H1 (cell line): ENCODE measurements around the gene WDR1. TPM values are rescaled to one million over a fixed set of nuclear protein-coding genes. Genes with fewer than 3 reads are reported as not detected.

Experiments
- CTCF ChIA-PET: fragments of 300-600 bp; sonication (Branson Sonifier 250); formaldehyde crosslinking; loops from one replicate; lab custom pipeline; 2021; ENCODE audit not compliant: partially characterized antibody; lab: Charles Lee
- POLR2A ChIA-PET: fragments of 300-600 bp; sonication (Branson Sonifier 250); formaldehyde crosslinking; loops from one replicate; lab custom pipeline; 2021; ENCODE audit warnings: inconsistent platforms; ENCODE audit not compliant: partially characterized antibody; lab: Charles Lee
- DNase-seq, 2 experiments: peaks; one replicate each; pipeline versions ENCODE4 v3.0.0 to v3.0.0-alpha.2; 2010 to 2022; ENCODE audit warnings: low spot score in 2 of 2, low read depth in 1 of 2, mixed read lengths in 1 of 2
- FAIRE-seq: peaks from 2 replicates; lab custom pipeline; 2011; peaks lifted over from hg19 to GRCh38; lab: Jason Lieb, UNC
- H2AFZ ChIP-seq: 2 replicates; pipeline ENCODE4 v1.8.1; 2012; ENCODE audit warnings: low read length, inconsistent platforms
- H2AK5ac ChIP-seq: 2 replicates; pipeline ENCODE4 v1.6.1; 2013; ENCODE audit warnings: low read depth, low read length
- H2BK120ac ChIP-seq: replicated peaks from 2 replicates; pipeline ENCODE3; 2013; ENCODE audit warnings: low read depth, low read length, inconsistent platforms
- H2BK12ac ChIP-seq: 2 replicates; pipeline ENCODE4 v1.6.1; 2013; ENCODE audit warnings: low read depth, low read length
- H2BK15ac ChIP-seq: 2 replicates; pipeline ENCODE4 v1.6.1; 2013; ENCODE audit warnings: low read length
- H2BK20ac ChIP-seq: 2 replicates; pipeline ENCODE4 v1.6.1; 2013; ENCODE audit warnings: low read length
- H2BK5ac ChIP-seq: 2 replicates; pipeline ENCODE4 v1.6.1; 2013; ENCODE audit warnings: low read depth, low read length
- H3K14ac ChIP-seq: 2 replicates; pipeline ENCODE4 v1.6.1; 2013; ENCODE audit warnings: inconsistent platforms; ENCODE audit not compliant: insufficient read length
- H3K18ac ChIP-seq: 2 replicates; pipeline ENCODE4 v1.6.1; 2013; ENCODE audit warnings: low read length; ENCODE audit errors: extremely low read depth
- H3K23ac ChIP-seq: 2 replicates; pipeline ENCODE4 v1.6.1; 2013; ENCODE audit warnings: inconsistent platforms; ENCODE audit not compliant: insufficient read length
- H3K23me2 ChIP-seq: 2 replicates; pipeline ENCODE4 v1.6.1; 2013; ENCODE audit warnings: low read depth, low read length
- H3K27ac ChIP-seq: 2 replicates; pipeline ENCODE4 v1.6.1; 2011; ENCODE audit warnings: low read depth, low read length, inconsistent platforms
- H3K27me3 ChIP-seq, 4 experiments: replicated peaks in 1 of 4; 1 replicate in 1 of 4; 2 replicates in 3 of 4; pipeline versions ENCODE4 v1.6.1 to v1.8.1; 2011 to 2013; ENCODE audit warnings: low read length in 3 of 4, mild to moderate bottlenecking in 3 of 4, inconsistent platforms in 2 of 4, mixed read lengths in 2 of 4, moderate library complexity in 1 of 4; ENCODE audit not compliant: control insufficient read depth in 3 of 4, insufficient read depth in 3 of 4; ENCODE audit errors: extremely low read depth in 1 of 4
- H3K36me3 ChIP-seq, 4 experiments: 2 replicates each; pipeline versions ENCODE4 v1.6.1 to v1.8.1; 2011 to 2013; ENCODE audit warnings: mild to moderate bottlenecking in 4 of 4, low read length in 3 of 4, moderate library complexity in 2 of 4, control low read depth in 1 of 4, inconsistent platforms in 1 of 4; ENCODE audit not compliant: insufficient read depth in 4 of 4, control insufficient read depth in 2 of 4
- H3K4ac ChIP-seq: replicated peaks from 2 replicates; pipeline ENCODE3; 2013; ENCODE audit warnings: low read length, low read depth, mixed read lengths, inconsistent platforms; ENCODE audit not compliant: insufficient read length
- H3K4me1 ChIP-seq, 4 experiments: replicated peaks in 1 of 4; 1 replicate in 1 of 4; 2 replicates in 3 of 4; pipeline versions ENCODE4 v1.6.1 to v1.8.1; 2011 to 2013; ENCODE audit warnings: low read length in 3 of 4, inconsistent platforms in 2 of 4, mixed read lengths in 1 of 4; ENCODE audit not compliant: insufficient read depth in 4 of 4, control insufficient read depth in 3 of 4
- H3K4me2 ChIP-seq, 2 experiments: 2 replicates each; pipeline versions ENCODE4 v1.6.1 to v1.8.1; 2011 to 2013; ENCODE audit warnings: low read depth in 2 of 2, low read length in 2 of 2, control low read depth in 1 of 2, inconsistent platforms in 1 of 2, mild to moderate bottlenecking in 1 of 2; ENCODE audit not compliant: insufficient read depth in 1 of 2
- H3K4me3 ChIP-seq, 4 experiments: fragments of 200-600, 300-600 bp in 1 of 4; sonication (generic), shearing (Covaris generic), sonication (Bioruptor Twin) in 1 of 4; 2 replicates each; pipeline versions ENCODE4 v1.5.1 to v1.8.1; 2011 to 2016; ENCODE audit warnings: low read length in 4 of 4, low read depth in 3 of 4, control low read depth in 2 of 4, inconsistent platforms in 2 of 4, mild to moderate bottlenecking in 2 of 4, mixed read lengths in 1 of 4, moderate library complexity in 1 of 4; ENCODE audit not compliant: insufficient read depth in 2 of 4; ENCODE audit errors: extremely low read depth in 1 of 4
- H3K56ac ChIP-seq: replicated peaks from 2 replicates; pipeline ENCODE3; 2013; ENCODE audit warnings: low read depth, mild to moderate bottlenecking, mixed read lengths, low read length, inconsistent platforms; ENCODE audit not compliant: insufficient read length
- H3K79me1 ChIP-seq: 2 replicates; pipeline ENCODE4 v1.6.1; 2013; ENCODE audit warnings: low read depth, low read length, control low read depth
- H3K79me2 ChIP-seq, 2 experiments: 2 replicates each; pipeline versions ENCODE4 v1.6.1 to v1.8.1; 2012 to 2013; ENCODE audit warnings: low read length in 2 of 2, mild to moderate bottlenecking in 2 of 2, inconsistent platforms in 1 of 2; ENCODE audit not compliant: insufficient read depth in 2 of 2, control insufficient read depth in 1 of 2
- H3K9ac ChIP-seq, 4 experiments: replicated peaks in 1 of 4; 1 replicate in 1 of 4; 2 replicates in 3 of 4; pipeline versions ENCODE4 v1.6.1 to v1.8.1; 2011 to 2013; ENCODE audit warnings: low read depth in 3 of 4, low read length in 3 of 4, control low read depth in 2 of 4, mild to moderate bottlenecking in 2 of 4, moderate library complexity in 2 of 4, inconsistent platforms in 1 of 4; ENCODE audit errors: extremely low read depth in 1 of 4
- H3K9me3 ChIP-seq, 2 experiments: 2 replicates each; pipeline versions ENCODE4 v1.6.1 to v1.8.1; 2012 to 2013; ENCODE audit warnings: mild to moderate bottlenecking in 2 of 2, moderate library complexity in 2 of 2, control low read depth in 1 of 2, inconsistent platforms in 1 of 2, low read depth in 1 of 2, low read length in 1 of 2, mixed read lengths in 1 of 2; ENCODE audit not compliant: insufficient read depth in 2 of 2
- H4K20me1 ChIP-seq, 2 experiments: replicated peaks in 1 of 2; 2 replicates each; pipeline versions ENCODE3 to v1.8.1; 2011 to 2013; ENCODE audit warnings: inconsistent platforms in 2 of 2, low read length in 2 of 2, mild to moderate bottlenecking in 1 of 2; ENCODE audit not compliant: insufficient read depth in 2 of 2, control insufficient read depth in 1 of 2
- H4K5ac ChIP-seq: 2 replicates; pipeline ENCODE4 v1.6.1; 2013; ENCODE audit warnings: low read length, low read depth, mixed read lengths, inconsistent platforms; ENCODE audit not compliant: insufficient read length
- H4K8ac ChIP-seq: 2 replicates; pipeline ENCODE4 v1.8.0; 2013; ENCODE audit warnings: mild to moderate bottlenecking, moderate library complexity, low read length, inconsistent platforms; ENCODE audit not compliant: insufficient read depth; ENCODE audit errors: extremely low read depth
- H4K91ac ChIP-seq: replicated peaks from 2 replicates; pipeline ENCODE3; 2013; ENCODE audit warnings: low read length, mixed read lengths, inconsistent platforms; ENCODE audit not compliant: insufficient read length
- ATF2 ChIP-seq: IDR thresholded peaks from 2 replicates; pipeline ENCODE4 v1.6.1; 2012; ENCODE audit warnings: low read length, inconsistent platforms
- WGBS, 2 experiments: shearing (Covaris generic) in 1 of 2; methylation state at CpG; one replicate each; pipeline versions ENCODE4 v1.1.6 to v1.1.7; 2013 to 2015; ENCODE audit warnings: low lambda C conversion rate in 2 of 2, mixed read lengths in 2 of 2, inconsistent platforms in 1 of 2, low coverage in 1 of 2, missing lambda C conversion rate in 1 of 2; ENCODE audit not compliant: insufficient replicate concordance in 2 of 2, insufficient coverage in 1 of 2, insufficient read length in 1 of 2; ENCODE audit errors: extremely low coverage in 1 of 2, missing lambda C conversion rate in 1 of 2; 5-methylcytosine and 5-hydroxymethylcytosine counted together
- polyA plus RNA-seq, 7 experiments: library from polyadenylated mRNA; depleted of rRNA in 3 of 7; stranded (reverse) in 5 of 7; unstranded in 2 of 7; fragments of >200 nt in 5 of 7; fragments of 200-250 nt in 2 of 7; gene quantifications; 1 replicate in 5 of 7; 2 replicates in 1 of 7; 4 replicates in 1 of 7; pipeline versions ENCODE4 v1.2.1 to v1.2.3, GENCODE V29; 2011 to 2013; ENCODE audit warnings: missing spikeins in 2 of 7, mixed read lengths in 2 of 7
- total RNA-seq: library from RNA; stranded (reverse); fragmentation: NEBNext Ultra II Directional; extraction: Animal tissue kit (Norgen Biotek cat#: 25700); gene quantifications from 2 replicates; pipeline ENCODE4 v1.2.1, GENCODE V29; 2021

WDR1 gene
- total and polyA plus RNA-seq, 2 of the 8 experiments (the other 6 are each of a cell fraction or from before 2014, with no cell fraction given), result 315 to 377 TPM

DNA sequence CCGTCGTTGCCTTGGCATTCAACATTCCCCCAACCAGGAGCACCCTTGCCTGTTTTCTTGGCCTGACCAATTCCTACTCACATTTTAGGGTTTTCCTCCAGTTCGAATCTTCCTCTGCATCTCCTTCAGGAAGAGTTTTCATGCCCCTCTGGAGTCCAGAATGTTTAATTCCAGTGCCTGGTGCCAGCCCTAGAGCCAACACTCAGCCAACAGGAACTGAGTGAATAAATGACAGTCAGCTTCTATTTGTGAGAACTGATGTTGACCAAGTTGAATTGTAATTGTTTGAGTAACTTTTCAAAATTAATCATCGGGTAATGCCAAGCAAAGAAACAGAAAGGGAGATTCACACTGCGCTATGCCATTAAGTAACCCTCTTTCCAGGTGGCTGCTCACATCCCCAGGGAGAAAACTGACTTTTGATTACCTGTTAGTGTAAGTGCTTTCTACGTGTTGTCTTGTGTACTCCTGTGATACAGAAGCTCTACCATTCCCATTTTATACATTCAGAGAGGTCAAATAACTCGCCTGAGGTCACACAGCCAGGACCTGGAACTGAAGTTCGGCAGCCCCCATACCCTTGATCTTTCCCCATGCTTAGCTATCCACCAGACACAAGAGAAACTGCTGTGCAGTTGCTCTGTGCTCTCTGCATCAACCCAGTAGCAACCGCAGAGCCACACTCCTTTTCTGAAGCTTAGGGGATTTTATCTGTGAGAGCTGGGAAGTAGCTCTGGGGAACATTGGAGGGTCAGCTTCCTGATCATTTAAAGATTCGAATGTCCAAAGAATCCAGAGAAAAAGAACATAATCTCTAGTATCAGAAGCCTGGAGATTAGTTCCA lies 76.3 kb downstream of the WDR1 start:
- H3K4me1 ChIP-seq, result no peaks in the 10 kb centered on the region
- no peaks in the 10 kb centered on the region for H3K36me3 ChIP-seq
- H3K4me3 ChIP-seq, result no peak overlapping the region
- no peak overlapping the region for H3K27ac ChIP-seq
- H3K18ac ChIP-seq, result no peak overlapping the region
- no peaks in the 10 kb centered on the region for H3K79me1 ChIP-seq
- no peak overlapping the region for H4K5ac ChIP-seq
- H2BK15ac ChIP-seq, result no peak overlapping the region
- no peak overlapping the region for H2AK5ac ChIP-seq
- no peak overlapping the region for H2BK120ac ChIP-seq
- no peak overlapping the region for H3K14ac ChIP-seq
- H4K91ac ChIP-seq, result no peak overlapping the region
- H3K4me2 ChIP-seq, result no peak overlapping the region
- no peaks in the 10 kb centered on the region for H4K20me1 ChIP-seq
- no peaks in the 10 kb centered on the region for H3K27me3 ChIP-seq
- WGBS, 2 experiments, result 88% methylated on average over 10 of the region's 10 CpGs; no CpG with 5 or more reads in 1 of the 2 experiments
- CTCF ChIA-PET, result interaction anchor here (1.0 to 1.6 kb wide), 6 partner anchors 8 to 26 kb away, joined by 3 to 5 read pairs (median 4); no protein-coding TSS in a partner anchor
- no peak for DNase-seq
- no peak overlapping the region for H3K4ac ChIP-seq
- FAIRE-seq, result no peak
- H3K79me2 ChIP-seq, result no peaks in the 10 kb centered on the region
- H3K56ac ChIP-seq, result no peak overlapping the region
- H3K9me3 ChIP-seq, result no peaks in the 10 kb centered on the region
- H2BK5ac ChIP-seq, result no peak overlapping the region
- no peak overlapping the region for H3K9ac ChIP-seq
- POLR2A ChIA-PET, result interaction anchor here (0.8 kb wide), 2 partner anchors 15 to 29 kb away, joined by 3 read pairs; no protein-coding TSS in a partner anchor
- no peak overlapping the region for H3K23ac ChIP-seq
- H2BK12ac ChIP-seq, result no peak overlapping the region
- H2BK20ac ChIP-seq, result no peak overlapping the region
- H2AFZ ChIP-seq, result no peak overlapping the region
- H3K23me2 ChIP-seq, result no peaks in the 10 kb centered on the region
- no peak for TF ChIP-seq ATF2
- H4K8ac ChIP-seq, result no peak overlapping the region
